SK-N-DZ (cell line): ENCODE data around the gene UBE2B. TPM values are rescaled to one million over a fixed set of nuclear protein-coding genes. Genes with fewer than 3 reads are reported as not detected.
"Not testable (repeated sequence)": the region's sequence is repeated elsewhere in the genome, so short reads cannot be mapped to it uniquely, and the experiment has no call there.

ENCODE experiments used
- DNase-seq: peaks from one replicate; pipeline ENCODE4 v3.0.0-alpha.2; 2015; ENCODE audit warnings: low spot score
- polyA plus RNA-seq, 2 experiments: library from polyadenylated mRNA; depleted of rRNA; stranded (reverse); fragments of >200 nt; gene quantifications; 2 replicates each; pipeline ENCODE4 v1.2.3, GENCODE V29; 2014

UBE2B gene
- polyA plus RNA-seq (2014; cell fraction: cytosol; rRNA removed): 37.1 and 38.2 TPM in 2 replicates
- 57.4 and 101 TPM in 2 replicates for polyA plus RNA-seq (2014; cell fraction: nucleus; rRNA removed)

DNA sequence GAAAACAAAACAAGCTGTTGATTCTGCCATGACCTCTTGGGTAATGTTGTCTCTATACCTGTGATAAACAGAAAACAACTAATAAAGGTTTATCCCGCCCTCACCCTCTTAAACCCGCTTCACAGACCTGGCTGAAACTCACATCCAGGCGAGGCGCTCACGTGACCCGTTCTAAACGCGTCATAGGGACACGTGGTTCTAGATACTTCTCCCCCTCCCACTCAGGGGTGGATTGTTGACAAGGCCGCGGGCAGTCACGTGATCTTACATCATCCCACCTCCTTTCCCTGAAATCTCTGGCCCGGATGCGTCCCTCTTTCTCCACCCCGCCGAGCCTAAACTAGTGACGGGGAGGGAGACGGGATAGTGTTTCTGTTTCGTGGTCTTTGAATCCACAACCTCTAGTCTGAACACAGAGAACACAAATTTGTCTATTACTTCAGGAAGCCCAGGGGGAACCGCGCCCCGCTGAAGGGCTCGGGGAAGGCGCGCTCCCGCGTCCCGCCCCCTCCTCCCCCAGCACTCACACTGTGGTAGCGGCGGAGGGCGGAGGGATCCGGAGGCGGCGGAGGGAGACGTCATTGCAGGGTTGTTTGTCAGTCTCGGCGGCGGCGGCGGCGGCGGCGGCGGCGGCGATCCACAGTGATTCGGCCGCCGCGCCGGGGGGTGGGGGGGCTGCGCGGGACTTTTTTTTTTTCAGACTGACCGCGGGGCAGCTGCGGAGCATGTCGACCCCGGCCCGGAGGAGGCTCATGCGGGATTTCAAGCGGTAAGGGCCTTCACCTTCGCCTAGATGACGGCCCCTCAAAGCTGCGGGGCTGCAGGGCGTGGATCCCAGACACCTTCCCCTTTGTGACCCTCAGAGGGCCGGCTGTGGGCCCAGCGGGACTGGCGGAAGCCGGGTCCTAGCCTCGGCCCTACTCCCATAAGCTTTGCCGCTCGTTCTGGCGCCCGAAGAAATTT, at the start of gene UBE2B:
TSS of gene UBE2B (plus strand) at position 699 of the 963 bp plus-strand sequence. CDS start at position 726, 27 bp downstream.
- peak; percentile 100 for DNase-seq

DNA sequence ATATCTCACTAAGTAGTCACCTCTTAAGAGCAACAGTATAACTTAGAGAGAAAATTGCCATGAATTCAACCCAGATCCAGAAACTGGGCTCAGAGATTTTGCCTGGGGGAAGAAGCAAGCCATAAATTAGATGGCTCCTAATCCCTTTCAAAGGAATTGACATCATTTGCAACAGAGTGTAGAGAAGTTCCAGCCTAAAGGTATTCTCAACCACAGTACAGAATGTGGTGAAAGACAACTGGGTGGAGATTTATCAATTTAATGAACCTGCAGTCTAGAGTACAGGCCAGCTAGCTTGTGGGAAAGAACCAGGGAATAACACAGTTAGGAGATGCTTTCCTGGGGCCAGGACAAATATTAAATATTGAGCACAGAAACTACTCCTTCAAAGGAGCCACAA, 44.0 kb upstream of the UBE2B start:
- DNase-seq: no peak

DNA sequence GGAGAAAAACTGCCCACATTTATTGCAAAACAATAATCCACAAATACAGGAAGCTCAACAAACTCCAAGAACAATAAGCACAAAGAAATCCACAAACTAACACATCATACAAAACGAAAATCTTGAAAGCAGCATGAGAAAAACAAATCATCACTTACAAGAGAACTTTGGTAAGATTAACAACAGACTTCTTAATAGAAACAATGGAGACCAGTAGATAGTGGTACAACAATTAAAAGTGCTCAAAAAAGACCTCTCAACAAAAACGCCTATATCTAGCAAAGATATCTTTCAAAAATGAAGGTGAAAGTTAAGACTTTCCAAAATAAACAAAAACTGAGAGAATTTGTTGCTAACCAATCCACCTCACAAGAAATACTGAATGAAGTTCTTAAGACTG, 42.8 kb upstream of the UBE2B start:
- no peak for DNase-seq

DNA sequence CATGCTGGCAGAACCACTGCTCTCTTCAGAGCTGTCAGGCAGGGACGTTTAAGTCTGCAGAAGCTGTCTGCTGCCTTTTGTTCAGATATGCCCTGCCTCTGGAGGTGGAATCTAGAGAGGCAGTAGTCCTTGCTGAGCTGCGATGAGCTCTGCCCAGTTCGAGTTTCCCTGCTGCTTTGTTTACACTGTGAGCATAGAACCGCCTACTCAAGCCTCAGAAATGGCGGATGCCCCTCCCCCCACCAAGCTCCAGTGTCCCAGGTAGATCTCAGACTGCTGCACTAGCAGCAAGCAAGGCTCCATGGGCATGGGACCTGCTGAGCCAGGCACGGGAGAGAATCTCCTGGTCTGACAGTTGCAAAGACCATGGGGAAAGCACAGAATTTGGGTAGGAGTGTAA, 34.5 kb upstream of the UBE2B start:
- not testable (repeated sequence) for DNase-seq

DNA sequence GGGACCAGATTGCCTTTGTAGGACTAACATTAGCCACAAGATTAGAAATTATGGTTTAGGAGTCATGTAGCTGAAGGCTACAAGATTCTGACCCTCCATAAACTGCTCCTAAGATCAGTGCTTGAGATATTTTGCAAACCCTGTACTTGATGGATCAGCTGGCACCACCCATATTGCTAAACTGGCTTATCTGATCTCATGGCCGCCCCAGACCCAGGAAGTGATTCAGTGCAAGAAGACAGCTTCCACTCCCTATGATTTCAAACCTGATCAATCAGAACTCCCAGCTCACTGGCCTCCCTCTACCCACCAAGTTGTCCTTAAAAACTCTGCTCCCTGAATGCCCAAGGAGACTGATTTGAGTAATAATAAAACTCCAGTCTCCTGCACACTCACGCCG, 27.9 kb upstream of the UBE2B start:
- DNase-seq: not testable (repeated sequence)

DNA sequence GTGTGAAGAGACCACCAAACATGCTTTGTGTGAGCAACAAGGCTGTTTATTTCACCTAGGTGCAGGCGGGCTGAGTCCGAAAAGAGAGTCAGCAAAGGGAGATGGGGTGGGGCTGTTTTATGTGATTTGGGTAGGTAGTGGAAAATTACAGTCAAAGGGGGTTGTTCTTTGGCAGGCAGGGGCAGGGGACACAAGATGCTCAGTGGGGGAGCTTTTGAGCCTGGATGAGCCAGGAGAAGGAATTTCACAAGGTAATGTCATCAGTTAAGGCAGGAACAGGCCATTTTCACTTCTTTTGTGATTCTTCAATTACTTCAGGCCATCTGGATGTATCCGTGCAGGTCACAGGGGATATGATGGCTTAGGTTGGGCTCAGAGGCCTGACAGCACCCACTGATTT, 25.9 kb upstream of the UBE2B start:
- DNase-seq: not testable (repeated sequence)

DNA sequence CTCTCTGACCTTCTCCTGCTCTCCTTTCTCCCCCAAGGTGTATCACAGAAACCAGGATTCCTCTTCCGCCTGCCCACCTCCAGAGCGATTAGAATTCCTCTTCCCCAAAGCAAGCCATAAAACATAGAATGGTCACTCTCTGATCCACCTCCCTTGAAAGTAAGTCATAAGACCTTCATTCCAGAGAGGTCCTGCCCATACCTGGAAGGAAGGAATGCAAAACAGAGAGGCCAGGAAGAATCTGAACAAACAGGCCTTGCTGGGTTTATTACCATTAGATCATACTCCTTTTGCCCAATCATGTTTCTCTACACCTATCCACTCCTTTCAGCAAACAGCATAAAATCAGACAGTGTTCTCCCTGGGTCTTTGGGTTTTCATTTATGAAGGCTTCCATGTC, 25.4 kb upstream of the UBE2B start:
- DNase-seq: no peak

DNA sequence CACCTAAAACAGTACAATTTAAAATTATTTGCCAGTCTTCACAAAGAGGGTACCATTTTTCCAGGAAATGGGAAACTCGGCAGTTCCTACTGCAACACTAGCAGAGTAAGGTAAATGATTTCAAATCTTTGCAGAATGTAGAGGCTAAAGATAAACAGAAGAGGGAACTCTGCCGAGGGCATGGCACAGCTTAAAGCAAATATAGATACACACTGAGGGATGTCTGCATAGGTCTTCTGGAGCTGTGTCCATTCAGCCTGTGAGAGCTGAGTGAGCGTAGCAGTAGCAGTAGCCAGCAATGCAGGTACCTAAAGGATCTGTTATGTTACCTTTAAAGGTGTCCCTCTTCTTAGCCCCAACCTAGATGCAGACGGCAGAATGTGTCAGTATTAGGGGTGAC, 21.9 kb upstream of the UBE2B start:
- no peak for DNase-seq

DNA sequence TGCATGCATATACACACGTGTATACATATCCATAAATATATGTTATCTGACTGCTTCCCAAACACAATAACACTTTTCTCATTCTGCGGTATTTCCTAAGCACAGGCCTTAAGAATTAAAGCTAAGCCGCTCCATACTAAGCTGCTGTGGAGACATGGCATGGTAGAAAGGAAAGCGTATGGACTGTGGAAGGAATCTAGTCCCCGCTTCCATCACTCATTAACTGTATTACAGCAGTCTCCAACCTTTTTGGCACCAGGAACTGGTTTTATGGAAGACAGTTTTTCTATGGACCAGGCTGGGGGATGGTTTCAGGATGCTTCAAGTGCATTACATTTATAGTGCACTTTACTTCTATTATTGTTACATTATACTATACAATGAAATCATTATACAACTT, 15.7 kb upstream of the UBE2B start:
- DNase-seq: no peak

DNA sequence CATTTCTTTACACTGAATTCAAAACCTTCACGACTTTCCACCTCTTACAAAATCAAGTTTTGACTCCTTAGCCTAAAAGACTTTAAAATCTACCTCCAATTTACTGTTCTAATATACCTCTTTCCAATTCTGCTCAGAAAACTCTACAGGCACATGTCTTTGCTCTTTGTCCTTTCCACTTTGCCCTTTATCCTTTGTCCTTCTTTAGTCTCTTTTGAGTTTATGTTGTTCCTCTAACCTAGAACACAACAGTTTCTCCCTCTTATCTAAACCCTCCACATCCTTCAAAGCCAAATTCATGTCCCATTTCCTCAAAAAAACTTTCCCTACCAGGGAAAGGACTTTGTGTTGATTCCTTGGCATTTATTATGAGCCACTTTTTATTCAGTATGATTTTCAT, 5.8 kb upstream of the UBE2B start:
- no peak for DNase-seq

DNA sequence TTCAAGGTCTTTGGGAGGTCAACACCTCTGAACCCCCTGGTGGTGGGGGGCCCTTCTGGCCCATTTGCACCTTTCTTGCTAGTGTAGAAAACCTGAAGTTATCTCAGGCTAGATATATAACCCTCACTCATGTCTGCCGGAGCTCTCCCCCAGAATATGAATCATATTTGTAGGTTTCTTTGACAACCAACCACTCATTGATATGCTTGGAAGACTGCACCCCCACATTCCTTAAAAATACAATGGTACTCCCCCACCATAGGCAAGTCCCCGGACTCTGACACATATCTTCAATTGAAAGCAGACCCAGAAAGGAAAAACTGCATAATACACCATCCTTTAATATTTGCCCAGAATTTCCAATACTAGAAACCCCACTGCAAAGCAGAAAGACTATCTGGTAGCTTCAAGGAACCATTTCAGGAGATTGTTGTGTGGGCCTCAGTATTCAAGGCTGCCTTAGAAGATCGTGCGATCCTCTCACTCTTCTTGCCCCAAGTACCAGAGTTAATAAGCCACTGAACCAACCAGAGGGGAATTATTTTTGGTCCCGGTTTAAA, 978 bp upstream of the UBE2B start:
- DNase-seq: no peak

DNA sequence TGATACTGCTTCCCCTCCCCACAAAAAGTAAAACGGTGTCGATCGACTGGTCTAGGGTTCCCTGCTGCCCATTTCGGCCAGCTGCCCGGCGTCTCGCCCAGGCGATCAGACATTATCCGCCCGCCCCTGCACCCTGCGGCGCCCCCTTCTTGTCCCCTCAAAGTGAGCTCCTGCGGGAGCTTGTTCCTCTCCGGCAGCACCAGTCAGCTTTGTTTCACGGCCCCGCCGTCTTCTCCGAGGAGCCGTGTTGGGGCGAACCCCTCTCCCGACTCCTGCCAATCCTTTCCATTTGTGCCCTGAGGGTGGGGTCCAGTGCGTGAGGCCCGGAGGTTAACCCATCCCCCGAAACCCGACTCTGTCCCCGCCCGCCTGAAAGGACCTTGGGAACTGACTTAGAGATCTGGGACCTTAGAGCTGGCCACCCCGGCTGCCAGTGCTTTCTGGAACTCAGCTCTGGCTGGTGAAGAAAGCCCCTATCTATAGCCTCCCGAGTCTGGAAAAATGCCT, 518 bp downstream of the UBE2B start:
- peak; percentile 45 for DNase-seq

DNA sequence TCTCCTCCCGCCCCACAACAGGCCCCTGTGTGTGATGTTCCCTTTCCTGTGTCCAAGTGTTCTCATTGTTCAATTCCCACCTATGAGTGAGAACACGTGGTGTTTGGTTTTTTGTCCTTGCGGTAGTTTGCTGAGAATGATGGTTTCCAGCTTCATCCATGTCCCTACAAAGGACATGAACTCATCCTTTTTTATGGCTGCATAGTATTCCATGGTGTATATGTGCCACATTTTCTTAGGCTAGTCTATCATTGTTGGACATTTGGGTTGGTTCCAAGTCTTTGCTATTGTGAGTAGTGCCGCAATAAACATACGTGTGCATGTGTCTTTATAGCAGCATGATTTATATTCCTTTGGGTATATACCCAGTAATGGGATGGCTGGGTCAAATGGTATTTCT, 2.3 kb downstream of the UBE2B start:
- DNase-seq: not testable (repeated sequence)

DNA sequence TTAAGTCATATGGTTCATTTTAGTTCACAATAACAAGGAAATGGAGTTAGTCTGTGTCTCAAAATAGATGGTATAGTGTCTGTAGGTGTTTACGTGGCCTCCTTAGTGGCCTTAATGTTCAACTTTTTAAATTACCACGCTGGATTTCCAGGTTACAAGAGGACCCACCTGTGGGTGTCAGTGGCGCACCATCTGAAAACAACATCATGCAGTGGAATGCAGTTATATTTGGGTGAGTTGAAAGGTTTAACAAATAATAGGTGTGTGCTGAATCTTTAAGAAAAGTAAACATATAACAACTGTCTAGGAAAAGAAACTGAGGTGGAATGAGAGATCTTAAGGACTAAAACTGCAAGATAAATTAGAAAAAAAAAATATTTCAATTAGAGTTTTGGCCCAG, 2.9 kb downstream of the UBE2B start:
- DNase-seq: no peak

DNA sequence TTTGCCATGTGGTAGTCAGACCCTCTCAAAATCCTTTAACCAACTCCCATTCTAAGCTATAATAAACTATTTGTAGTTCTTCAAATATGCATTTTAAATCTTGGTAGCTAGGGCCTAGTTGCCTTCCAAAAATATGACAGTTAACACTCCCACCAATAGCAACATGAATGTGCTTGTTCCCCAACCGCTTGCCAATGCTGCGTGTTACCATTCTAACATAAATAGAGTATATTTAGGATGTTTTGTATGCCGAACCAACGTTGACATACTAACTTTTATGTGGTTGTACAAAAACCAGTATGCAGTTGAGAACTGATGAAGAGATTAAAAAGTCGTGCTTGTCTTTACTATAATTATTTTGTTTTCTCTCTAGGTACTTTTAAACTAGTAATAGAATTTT, 9.0 kb downstream of the UBE2B start:
- no peak for DNase-seq

DNA sequence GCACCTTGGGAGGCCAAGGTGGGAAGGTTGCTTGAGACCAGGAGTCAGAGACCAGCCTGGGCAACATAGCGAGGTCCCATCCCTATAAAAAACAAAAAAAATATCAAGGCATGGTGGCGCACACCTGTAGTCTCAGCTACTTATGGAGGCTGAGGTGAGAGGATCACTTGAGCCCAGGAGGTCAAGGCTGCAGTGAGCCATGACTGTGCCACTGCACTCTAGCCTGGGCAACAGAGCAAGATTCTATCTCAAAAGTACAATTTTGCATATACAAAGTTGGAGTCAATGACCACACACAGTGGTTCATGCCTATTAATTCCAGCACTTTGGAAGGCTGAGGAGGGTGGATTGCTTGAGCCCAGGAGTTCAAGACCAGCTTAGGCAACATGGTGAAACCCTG, 10.8 kb downstream of the UBE2B start:
- DNase-seq: not testable (repeated sequence)

DNA sequence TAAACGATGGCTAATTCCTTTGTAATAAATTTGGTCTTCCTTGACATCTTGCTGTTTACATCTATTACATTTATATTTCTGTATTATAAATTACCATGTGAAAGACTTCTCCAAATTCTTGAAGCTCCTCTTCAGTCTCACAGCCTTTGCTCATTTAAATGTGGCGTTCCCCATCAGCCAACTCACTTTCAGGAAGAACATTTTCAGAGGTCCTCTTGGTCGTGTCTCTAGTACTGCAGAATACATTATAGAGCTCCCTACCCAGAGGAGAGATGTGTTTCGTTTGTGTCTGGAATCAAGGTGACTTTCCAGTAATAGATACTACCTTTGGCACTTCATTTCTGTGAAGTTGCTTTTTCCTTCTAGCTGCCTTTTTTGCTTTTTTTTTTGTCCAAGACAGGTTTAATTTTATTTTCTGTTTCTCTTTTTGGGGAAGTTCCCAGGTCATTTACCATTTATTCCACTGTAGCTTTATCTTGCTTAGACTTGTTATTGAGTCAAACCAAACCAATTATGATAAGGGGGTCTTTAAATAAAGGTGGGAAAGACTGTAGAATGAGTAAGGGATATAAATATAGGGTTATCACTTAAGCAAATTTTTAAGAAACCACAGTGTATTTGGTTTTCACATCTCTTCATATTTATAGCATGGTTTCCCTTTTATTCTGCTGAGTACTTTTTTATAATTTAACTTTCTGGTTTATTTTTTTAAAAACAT, 12.8 kb downstream of the UBE2B start:
- no peak for DNase-seq

DNA sequence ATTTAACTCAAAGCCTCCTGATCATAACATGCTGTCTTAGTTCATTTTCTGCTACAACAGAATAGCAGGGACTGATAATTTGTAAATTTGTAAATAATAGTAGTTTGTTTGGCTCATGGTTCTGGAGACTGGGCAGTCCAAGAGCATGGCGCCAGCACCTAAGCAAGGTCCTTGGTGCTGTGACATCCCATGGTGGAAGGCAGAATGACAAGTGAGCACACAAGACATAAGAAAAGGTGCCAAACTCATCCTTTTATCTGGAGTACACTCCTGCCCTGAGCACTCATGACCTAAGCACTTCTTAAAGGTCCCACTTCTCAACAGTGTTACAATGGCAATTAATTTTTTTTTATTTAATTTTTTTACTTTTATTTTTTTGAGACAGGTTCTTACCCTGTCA, 16.1 kb downstream of the UBE2B start:
- no peak for DNase-seq

DNA sequence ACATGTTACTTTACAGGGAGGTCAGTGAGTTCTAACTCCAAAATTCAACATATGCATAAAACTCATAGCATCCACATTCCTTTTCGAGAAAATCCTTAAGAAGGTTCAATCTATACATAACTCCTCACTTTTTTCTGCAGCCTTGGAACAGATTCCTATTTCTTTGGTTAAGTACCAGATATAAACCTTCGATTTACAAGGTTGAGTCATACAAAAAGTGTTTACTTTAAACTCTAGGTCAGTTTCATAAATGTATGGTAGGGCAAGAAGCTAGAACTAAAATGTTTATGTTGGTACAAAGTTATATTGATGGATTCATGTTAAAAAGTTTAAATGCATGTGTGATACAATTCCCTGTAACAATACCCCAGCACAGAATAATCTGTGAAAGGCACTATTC, 20.9 kb downstream of the UBE2B start:
- DNase-seq: no peak

DNA sequence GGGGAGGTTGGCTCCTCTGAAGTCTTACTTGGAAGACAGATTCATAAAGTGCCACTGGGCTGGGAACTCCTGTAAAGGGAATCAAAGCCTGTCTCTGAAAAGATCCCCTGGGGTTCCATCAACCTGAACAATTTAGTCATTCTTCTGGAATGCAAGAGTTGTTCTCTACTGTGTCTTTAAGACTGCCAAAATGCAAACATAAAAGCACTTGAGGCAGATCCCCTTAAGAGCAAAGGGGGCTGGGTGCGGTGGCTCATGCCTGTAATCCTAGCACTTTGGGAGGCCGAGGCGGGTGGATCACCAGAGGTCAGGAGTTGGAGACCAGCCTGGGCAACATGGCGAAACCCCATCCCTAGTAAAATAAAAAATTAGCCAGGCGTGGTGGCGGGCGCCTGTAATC, 23.6 kb downstream of the UBE2B start:
- DNase-seq: no peak

DNA sequence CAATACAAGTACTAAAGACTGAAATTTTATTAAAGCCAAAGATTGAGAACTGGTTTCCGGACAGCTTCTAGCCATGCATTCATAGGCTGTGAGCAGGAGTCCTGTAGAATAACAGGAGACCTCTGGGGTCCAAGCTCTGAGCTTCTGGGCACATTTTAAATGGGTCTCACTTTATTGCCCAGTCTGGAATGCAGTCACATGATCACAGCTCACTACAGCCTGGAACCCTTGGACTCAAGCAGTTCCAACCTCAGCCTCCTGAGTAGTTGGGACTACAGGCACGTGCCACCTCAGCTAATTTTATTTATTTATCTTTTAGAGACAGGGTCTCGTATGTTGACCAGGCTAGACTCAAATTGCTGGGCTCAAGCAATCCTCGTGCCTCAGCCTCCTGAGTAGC, 24.9 kb downstream of the UBE2B start:
- DNase-seq: no peak

DNA sequence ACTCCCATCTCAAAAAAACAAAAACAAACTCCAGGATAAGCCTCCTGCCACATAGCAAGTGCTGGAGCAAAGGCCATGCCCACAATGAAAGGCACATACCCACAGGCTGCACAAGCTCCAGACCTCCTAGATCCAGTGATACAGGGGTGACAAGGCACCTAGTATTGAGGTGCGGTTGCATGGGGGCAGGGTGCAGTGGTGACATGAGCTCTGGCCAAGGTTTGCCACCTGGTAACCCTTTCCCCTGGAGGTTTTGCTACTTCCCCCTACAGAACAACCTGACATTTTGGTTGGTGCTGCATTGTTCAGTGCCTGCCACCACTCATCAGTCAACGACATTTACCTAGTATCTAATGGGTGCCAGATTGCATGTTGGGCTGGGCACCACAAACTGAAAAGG, 25.8 kb downstream of the UBE2B start:
- no peak for DNase-seq
